HG02970 (cell line): Measurements from ENCODE around the gene RASSF4.

Experiments
- ATAC-seq: cut with Tn5 transposase; IDR thresholded peaks from one replicate; pipeline ENCODE4 v1.9.1; 2021; ENCODE audit warnings: mild to moderate bottlenecking, moderate library complexity, moderate number of reproducible peaks; ENCODE audit not compliant: unreplicated experiment, low FRiP score

RASSF4 gene

DNA sequence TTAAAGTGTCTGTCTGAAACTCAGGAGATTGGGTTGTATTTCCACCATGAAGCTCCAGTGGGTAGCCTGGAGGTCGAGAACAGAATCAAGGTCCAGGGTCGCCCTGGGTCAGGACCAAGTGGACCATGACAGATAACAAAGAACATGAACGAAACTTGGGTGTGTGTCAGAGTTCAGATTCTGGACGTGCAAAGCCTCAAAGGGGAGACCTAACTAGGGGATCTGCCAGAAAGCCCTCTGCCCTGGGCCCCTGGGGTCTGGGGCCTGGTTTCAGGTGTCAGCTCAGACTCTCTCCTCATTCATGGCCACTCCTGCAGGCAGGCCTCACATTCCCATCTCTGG is 1.6 kb downstream of the RASSF4 start:
- no peak for ATAC-seq

- no peak for ATAC-seq
Measured at GRCh38 chr10:44961931-44962750, 2.5 kb downstream of the RASSF4 start.

DNA sequence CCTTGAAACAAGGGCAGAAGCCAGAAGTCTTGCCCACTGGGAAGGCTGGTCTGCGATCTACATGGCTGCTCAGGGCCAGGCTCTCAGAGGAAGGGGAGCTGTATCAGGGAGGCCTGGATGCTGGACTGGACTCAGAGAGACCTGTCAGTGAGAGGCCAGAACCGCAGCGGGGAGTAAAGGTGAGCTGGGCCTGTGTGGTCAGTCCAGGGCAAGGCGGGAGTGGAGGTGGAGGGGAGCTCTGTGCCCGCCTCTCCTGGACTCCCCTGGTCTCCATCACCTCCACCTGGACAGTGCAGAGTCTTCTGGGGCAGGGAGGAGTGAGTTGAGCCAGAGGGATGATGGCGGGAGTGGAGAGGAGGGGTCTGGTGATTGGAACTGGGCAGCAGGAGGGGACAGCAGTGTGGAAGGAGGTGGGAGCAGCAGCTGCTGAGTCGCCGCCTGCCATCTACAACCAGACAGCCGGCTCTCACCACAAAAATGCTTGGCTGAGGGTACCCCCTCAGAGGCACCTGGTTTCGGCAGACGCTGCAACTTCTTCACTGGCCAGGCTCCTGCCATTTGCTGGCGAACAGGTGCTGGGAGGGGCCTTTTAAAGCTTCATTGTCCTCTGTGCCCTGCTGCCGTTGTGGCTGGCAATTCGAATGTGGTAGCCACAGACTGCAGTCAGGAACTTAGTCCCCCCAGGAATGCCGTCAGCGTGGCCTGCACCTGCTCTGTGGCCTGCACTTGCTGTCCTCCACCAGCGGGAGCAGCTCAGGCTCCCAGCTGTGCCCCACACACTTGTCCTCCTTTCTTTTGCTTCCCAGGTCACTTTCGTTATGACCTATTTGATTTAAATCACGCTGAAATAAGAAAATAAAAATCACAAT is 3.5 kb downstream of the RASSF4 start:
- no peak for ATAC-seq

- no peak for ATAC-seq
Measured at GRCh38 chr10:44963772-44964633, 4.4 kb downstream of the RASSF4 start.

DNA sequence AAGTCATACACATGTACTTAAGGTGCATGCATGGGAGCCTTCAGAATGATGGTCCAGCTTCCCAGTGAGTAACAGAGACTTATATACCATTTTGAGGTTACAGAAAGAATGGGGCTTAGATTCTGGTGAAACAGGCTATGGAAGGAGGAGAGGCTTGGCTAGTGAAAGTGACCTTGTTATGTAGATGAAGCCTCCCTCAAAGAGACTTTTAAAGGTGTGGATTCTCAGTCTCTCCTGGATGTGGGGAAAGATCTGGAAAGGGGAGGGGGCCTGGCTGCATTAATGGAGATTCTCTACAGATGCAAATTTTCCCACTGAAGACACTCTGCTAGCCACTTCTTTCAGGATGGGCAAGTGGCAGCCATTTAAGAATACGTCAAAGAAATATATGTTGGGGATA is 5.5 kb downstream of the RASSF4 start:
- ATAC-seq, result no peak

GRCh38 chr10:44965651-44966097 is 6.1 kb downstream of the RASSF4 start:
- peak; percentile 33 for ATAC-seq

DNA sequence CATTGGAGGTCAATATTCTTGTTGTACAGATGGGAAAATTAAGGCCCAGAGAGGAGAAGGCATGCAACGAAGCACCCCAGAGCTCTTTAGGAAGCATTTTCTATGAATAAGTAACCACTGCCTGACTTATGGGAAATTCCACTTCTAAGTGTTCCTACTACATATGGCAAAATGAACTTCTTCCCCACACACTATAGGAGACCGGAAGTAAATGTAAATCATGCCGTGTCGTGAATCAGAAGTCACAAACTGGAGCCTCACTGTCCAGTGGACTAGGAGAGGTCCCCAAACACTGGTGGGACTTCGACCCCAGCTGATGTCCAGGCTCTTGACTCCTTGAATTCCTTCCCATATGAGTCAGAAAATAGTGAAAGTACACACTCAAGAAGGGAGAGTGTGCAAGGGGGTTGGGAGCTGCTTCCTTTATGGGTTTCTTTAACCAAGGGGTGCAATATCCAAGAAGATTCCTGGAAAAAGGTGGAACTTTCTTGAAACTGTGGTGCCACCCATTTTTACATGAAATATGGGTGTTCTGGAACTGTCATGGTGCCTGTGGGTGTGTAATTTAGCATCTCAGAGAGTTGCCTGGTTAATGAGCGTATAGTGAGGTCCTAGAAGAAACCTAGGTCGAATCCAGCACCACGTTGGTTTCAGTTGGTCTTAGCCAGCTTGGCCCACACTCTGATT is 6.7 kb downstream of the RASSF4 start:
- peak; percentile 37 for ATAC-seq

DNA sequence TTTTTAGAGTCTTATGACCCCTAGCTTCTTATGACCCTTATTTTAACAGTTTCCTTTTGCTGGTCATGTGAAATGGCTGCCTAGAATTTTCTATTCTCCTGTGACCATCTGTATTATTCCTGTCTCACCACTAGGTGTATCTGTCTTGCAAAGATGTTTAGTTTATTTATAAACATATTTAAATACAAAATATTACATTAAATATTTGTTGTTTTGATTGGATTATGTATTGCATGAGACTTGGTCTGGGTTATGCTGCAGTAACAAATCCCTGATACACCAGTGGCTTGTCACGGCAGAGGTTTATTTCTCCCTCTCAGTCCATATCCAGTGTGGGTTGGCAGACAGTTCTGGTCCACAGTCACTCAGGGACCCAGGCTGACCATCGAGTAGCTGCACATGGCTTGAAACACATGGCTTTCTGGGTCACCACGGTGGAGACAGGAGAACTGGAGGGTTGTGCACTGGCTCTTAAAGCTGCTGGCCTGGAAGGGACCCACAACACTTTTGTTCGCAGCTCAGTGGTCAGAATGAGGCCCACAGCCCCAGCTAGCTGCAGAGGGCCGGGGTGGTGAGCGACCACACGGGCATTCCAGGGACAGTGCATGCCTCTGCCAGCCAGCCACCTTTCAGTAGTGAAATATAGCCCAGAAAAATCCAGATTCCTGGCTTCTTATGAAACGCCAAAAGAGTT is 7.4 kb downstream of the RASSF4 start:
- ATAC-seq, result no peak

- no peak for ATAC-seq
Measured at GRCh38 chr10:44967616-44968015, 8.0 kb downstream of the RASSF4 start.

DNA sequence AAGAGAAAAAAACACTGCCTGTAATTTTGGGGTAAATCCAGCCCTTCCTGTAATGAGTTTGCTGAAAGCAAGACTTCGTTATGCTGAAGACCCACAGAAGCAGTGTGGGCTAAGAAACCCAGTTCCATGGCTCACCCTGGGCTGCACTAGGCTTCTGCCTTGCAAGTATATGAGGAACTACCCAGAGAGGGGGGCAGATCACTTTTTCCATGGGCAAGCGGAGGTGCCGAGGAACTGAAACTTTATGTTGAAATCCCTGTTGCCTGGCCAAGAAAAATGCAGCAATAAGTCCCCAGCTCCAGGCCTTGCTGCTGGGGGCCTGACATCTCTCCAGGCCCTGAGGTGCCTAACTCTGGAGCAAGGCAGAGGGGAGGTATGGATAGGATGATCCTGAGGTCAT is 8.5 kb downstream of the RASSF4 start:
- no peak for ATAC-seq

- ATAC-seq, result no peak
Measured at GRCh38 chr10:44968500-44969400, 9.1 kb downstream of the RASSF4 start.

- no peak for ATAC-seq
Measured at GRCh38 chr10:44969854-44970253, 10.3 kb downstream of the RASSF4 start.

GRCh38 chr10:44970812-44971395 is 11.3 kb downstream of the RASSF4 start:
- no peak for ATAC-seq

GRCh38 chr10:44971434-44971833 is 11.8 kb downstream of the RASSF4 start:
- no peak for ATAC-seq

- no peak for ATAC-seq
Measured at GRCh38 chr10:44971935-44972757, 12.5 kb downstream of the RASSF4 start.

GRCh38 chr10:44972874-44973306 is 13.3 kb downstream of the RASSF4 start:
- ATAC-seq, result no peak
